ENCODE measurements around the gene SLC9A2. TPM values are rescaled to one million over a fixed set of nuclear protein-coding genes. Genes with fewer than 3 reads are reported as not detected.

Gene SLC9A2
- 2.5 to 2.9 TPM (median 2.8 TPM) in 5 replicates for total RNA-seq (2022; extraction: Qiagen RNA extraction)

DNA sequence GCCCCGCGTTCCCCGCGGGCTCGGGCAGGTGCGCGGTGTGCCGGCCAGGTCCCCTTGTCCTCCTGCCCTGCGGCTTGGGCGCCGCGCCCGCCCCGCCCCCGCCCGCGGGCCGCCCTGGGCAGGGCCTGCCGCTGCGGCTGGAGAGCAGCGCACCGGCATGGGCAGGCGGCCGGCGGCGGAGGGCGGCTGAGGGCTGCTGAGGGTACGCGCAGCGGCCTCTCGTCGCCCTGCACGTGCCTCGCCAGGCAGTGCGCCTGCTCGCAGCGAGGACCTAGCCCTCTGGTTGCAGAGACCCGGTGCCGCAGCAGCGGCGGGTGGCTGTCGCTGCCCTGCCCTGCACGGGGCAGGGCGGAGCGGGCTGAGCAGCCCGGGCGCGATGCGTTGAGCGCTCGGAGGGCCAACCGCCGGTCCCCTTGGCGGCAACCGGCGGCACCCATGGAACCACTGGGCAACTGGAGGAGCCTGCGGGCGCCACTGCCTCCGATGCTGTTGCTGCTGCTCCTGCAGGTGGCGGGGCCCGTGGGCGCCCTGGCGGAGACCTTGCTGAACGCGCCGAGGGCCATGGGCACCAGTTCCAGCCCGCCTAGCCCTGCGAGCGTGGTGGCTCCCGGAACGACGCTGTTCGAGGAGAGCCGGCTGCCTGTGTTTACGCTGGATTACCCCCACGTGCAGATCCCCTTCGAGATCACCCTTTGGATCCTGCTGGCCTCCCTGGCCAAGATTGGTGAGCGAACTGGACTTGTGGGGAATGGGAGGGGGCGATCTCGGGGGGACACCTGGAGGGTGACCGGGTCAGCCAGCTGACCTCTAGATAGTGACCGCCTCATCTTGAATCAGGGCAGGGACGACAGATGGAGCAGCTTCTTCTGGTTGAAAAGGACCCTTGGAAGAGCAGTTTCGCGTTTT lies at the start of gene SLC9A2:
Gene SLC9A2 (plus strand): TSS at position 140 of the 906 bp plus-strand sequence. CDS start 296 bp downstream, at position 436.

Other genes starting within 250 kb of the SLC9A2 start
- gene IL18RAP, start 196.4 kb upstream of the SLC9A2 start, total RNA-seq (2022; extraction: Qiagen RNA extraction), result 0.11 to 0.15 TPM in 2 of 5 replicates, not detected in the others
- gene SLC9A4, start 146.3 kb upstream of the SLC9A2 start, total RNA-seq (2022; extraction: Qiagen RNA extraction), result not detected in 5 replicates
- gene TMEM182, start 142.5 kb downstream of the SLC9A2 start, total RNA-seq (2022; extraction: Qiagen RNA extraction), result 2.9 to 6.7 TPM (median 3.6 TPM) in 5 replicates